HG02763 (cell line): ENCODE measurements around the gene PDE6D.

Experiments
- ATAC-seq: cut with Tn5 transposase; IDR thresholded peaks from one replicate; pipeline ENCODE4 v1.9.1; 2021; ENCODE audit warnings: mild to moderate bottlenecking, moderate library complexity; ENCODE audit not compliant: unreplicated experiment

PDE6D gene

DNA sequence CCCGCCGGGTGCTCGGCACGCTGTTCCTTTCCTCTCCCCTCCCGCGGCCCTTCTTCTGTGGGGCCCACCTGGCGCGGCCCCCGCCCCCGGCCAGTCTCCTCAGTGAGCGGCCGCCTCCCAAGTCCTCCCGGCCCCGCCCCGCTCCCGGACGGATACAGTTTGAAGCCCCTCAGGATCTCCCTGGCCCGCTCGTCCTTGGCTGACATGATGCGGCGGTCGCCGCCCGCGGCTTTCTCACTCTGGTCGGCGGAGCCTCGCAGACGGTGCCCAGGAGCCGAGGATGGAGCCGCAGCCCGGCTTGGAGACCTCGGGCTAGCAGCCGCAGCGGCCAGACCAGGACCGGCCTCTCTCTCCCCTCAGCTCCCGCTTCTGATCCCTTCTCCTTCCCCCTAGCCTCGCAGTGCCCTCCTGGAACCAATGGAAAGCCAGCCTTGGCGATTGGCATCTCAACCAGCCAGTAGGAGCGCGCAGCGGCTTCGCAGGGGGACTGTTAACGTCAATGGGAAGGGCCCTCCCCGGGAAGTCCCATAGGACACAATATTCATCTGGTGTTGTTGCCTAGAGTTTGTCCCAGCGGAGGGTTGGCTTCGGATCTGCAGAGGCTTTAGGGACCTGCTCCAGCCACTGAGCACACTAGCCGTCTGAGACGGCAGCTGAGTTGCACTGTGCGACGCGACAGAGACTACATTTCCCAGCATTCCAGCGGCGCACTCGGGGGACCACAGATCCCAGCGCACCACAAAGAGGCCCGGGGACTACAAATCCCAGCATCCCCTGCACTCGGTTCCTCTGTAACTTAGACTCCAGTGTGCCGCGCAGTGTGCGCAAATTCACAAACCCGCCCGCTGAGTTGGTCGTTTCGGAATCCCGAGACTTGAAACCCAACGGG, at the start of gene PDE6D:
TSS of gene PDE6D (minus strand) at position 374 of the 889 bp plus-strand sequence. CDS start at position 206, 168 bp downstream.
- ATAC-seq: peak; percentile 92

DNA sequence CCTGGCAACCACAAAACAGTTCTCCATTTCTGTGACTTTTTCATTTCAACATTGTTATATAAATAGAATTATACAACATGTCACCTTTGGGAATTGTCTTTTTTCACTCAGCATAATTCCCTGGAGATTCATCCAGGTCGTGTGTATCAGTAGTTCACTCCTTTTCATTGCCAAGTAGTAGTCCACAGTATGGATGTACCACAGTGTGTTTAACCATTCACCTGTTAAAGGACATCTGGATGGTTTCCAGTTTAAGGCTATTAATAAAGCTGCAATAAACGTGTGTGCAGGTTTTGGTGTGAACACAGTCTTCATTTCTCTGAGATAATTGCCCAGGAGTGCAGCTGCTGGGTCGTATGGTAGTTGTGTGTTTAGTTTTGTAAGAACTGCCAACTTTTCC, 40.8 kb upstream of the PDE6D start:
- no peak for ATAC-seq

- no peak for ATAC-seq
Measured at GRCh38 chr2:231820786-231821303, 39.8 kb upstream of the PDE6D start.

DNA sequence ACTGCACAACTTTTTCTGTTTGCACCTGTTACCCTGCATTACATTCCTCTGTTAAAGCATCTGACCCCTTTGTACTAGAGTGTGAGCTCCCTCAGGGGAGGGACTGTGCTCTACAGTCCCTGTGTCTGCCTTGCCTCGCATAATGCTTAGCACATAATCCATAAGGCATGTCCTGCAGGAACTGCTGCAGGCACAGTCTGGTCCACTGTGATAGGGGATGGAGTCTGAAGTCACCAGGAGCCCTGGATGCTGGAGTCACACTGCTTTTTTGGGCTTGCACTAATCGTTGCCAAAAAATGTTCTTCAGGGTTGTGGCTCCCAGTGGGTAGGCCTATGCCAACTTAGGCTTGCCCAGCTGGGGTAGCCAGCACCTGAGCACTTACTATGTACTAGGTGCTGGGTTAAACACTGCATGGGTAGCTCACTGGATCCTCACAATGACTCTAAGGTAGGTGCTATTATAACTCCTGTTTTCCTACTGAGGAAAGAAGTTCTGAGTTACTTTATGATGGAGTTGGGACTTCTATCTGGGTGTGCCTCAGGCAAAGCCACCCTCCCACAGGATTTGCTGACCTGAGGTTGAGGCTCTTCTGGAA, 38.5 kb upstream of the PDE6D start:
- ATAC-seq: no peak

DNA sequence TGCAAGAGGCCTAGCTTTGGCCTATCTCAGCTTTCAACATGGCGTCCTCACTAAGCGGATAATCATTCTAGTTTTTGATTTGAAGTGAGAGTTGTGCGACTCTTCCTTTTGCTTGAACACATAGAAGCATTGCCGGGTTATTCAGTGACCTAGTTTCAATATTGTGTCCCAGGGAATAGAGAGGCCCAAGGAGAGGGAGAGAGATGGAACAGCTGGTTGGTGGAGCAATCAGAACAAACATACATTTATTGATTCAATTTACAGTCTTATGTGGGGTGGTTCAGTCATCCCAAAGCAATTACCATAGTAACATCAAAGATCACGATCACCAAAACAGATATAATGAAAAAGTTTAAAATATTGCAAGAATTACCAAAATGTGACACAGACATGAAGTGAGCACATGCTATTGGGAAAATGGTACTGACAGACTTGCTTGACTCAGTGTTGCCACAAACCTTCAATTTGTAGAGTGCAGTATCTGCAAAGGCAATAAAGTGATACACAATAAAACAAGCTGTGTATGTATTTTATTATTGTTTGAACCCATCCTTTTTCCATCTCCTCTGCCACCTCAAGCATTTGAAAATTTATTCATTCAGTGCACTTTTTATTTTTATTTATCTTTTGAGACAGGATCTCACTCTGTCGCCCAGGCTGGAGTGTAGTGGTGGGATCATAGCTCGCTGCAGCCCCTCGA, 35.4 kb upstream of the PDE6D start:
- no peak for ATAC-seq

DNA sequence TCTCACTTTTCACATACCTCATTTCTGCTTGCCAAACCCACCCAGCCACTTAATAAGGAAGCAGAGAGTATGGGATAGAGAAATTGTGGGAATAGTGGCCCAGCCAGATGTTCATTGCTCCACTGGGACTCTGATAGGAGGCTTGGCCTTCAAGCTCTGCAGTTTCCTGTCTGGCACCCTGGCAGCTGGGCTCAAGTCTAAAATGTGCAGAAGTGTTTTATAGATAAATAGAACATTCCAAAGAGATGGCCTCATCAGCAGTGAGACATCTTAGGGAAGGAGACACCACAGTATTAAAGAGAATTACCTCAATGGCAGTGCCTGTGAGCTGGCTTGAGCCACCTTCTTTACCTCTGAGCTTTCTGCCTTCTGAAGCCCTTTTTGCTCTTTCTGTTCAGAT, 29.8 kb upstream of the PDE6D start:
- ATAC-seq: no peak

GRCh38 chr2:231807020-231807419, 25.9 kb upstream of the PDE6D start:
- ATAC-seq: no peak

GRCh38 chr2:231803501-231804138, 22.5 kb upstream of the PDE6D start:
- no peak for ATAC-seq

DNA sequence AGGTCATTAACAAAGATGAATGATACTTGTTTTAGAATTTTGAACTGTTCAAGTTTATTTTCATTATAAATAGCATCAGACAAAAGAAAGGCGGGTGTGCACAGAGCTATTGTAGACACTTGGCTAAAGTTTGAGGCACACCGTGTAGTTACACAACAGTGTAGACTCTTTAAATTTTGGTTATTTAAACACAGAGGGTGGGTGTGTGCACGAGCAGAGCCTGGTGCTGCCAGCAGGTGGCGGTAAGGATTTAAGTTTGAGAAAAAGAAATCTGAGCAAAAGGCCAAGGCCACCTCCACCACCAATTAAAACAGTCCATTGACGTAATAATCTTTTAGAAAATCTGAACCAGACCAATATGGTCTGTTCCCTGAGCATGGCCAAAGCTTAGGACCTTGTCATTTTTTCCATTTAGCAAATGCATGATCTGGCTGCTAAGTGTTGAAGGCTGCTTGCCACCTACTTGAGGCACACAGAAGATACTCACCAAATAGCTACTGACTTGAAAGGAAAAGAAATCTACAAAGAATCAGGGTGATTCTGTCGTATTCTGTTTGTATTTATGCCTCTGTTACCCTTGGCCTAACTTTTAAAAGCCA, 19.5 kb upstream of the PDE6D start:
- no peak for ATAC-seq

GRCh38 chr2:231795525-231796327, 14.6 kb upstream of the PDE6D start:
- ATAC-seq: no peak

- ATAC-seq: no peak
Measured at GRCh38 chr2:231794383-231794782, 13.3 kb upstream of the PDE6D start.

DNA sequence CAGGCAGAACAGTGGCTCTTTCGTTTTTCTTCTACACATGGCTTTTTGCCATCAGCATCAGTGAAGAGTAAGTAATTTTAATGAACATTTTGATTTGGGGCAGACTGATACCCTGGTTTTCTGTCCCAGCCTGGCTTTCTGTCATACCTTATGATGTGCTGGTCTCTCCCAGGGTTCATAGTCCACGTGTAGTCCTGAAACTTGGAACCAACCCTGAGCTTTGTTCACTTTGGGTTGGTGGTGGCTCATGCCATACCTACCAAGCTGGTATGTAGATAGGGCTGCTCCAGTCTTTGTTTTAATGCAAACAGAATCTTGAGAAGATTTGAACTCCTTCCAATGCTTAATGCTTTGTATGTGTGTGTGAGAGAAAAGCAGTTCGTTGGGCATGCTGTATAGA, 10.0 kb upstream of the PDE6D start:
- no peak for ATAC-seq

DNA sequence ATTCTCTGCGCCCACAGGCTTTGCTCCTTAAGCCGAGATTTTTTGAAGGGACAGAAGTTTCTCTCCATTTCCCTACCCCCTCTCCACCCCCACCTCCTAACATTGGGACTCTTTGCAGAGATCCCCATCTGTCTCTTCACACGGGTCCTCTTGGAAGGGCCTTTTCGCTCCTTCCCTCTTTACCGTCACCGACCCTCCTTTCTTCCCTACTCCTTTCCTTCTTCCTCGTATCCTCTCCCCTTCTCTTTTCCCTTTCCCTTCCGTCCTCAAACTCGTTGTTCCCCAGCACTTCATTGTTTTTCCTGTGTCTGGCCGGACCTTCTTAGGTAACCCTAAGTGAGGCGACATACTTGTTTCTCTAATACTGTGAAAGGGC, 5.8 kb upstream of the PDE6D start:
- ATAC-seq: no peak

DNA sequence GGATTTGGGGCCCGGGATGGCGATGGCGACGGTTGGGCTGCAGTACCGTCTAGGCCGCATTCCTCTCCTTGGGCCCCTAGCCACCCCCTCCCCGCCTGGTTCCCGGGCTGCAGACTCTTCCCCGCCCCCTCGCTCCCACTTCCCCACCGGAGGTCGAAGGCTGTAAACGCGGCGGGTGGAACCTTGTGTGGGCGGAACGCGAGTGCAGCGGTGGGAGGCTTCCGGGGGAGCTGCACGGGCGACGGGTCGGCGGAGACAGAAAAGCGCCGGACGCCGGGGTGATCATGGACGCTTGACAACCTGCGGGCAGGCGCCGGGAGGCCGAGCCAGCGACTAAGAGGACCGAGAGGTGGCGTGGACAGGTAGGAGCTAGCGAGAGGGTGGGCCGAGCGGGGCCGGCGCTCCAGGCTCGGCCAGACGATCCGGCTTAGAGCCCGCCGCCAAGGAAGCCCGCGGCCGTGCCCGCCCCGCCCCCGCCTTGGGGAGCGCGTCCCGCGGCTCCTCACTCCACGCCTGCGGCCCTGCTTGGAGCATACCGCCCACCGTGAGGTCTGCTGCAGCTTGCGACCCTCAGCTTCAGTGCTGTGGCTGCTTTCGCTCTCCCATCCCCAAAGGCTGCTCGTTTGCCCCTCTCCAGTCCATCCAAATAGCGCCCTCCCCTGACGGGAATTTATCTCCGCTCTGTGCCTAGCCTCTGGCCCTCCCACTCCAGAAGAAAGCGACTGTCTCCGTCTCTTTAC, 5.3 kb upstream of the PDE6D start, which contains the start of gene COPS7B:
TSS of gene COPS7B (plus strand) at position 269 of the 740 bp plus-strand sequence. CDS start 2,126 bp downstream, outside the sequence.
- ATAC-seq: peak; percentile 55

GRCh38 chr2:231785822-231786176, 4.7 kb upstream of the PDE6D start:
- no peak for ATAC-seq

GRCh38 chr2:231785413-231785812, 4.3 kb upstream of the PDE6D start:
- ATAC-seq: no peak

DNA sequence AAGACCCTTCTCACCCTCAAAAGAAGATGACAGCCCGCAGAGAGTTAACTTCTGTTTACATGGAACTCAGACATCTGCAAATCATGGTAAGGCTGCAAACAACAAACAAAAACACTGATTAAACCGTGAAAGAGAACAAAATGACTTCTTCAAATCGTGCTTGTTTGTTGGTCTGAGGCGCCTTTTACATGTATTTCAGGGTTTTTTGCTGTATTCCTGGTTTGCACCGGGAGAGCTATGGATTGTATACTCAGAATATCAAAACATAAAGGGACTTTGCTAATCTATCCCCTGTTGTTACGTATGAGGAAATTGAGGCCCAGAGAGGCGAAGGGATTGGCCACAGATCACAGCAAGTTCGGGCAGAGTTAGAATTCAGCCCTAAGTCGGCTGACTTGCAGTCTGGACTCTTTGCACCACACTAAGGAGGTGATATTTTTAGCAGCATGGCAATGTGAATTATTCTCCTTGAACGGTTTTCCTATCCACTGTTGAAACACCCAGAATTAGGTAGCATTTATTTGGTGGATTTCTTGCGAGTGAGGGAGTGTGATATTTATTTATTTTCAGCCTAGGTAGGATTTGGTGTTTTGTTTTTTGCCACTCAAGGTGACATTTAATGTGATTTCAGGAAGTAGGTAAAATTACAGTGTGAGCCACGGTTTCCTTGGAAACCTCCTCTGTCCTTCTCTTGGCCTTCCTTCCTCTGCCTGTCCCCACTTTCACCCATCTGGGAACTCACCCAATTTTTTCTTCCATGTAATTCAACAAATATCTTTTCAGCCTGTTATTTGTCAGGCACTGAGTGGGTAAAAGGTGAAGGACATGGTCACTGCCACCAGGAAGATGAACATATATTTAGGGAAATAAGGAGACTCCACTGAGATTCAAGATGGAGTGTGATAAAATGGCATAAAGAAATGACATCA, 980 bp upstream of the PDE6D start:
- ATAC-seq: no peak
